ENCODE data around the gene HIPK2. TPM values are rescaled to one million over a fixed set of nuclear protein-coding genes. Genes with fewer than 3 reads are reported as not detected.

The HIPK2 gene
- total RNA-seq, 1 experiment from 2014 or later = 64.3 TPM

DNA sequence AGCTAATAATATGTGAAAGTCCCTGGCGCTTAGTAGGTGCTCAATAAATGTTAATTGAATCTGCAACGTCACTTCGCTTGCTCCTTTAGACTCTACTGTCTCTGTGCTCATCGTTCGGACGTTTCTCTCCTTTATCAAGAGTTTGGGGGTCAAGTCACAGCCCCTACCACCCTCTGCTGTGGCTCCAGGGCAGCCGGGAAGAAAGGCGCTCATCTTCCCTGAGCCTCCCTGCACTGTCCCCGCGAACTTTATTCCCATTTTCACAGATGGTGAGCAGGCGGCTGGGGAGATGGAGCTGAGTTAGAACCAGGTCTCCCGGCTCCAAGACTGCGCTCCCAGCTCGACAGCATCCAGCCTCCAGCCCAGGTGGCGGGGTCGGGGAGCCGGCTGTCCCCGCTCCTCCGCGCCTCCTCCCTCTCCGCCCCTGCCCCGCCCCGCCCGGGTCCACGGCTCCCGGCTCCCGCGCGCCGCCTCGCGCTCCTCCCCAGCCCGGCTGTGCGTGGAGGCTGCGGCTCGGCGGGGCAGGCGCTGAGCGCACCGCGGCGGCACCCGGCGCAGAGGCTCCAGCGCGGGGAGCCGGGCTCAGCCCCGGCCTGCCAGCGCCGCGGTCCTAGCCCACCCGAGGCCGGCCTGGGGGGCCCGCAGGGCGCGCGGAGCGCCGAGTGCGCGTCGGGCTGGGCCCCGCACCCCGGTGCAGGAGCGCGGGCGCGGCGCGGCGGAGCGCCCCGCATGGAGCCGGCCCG, 254.4 kb downstream of the HIPK2 start, which contains the start of gene CLEC2L:
Gene CLEC2L (plus strand): TSS at position 487 of the 743 bp plus-strand sequence. CDS start 243 bp downstream, at position 730.
- Mint-ChIP-seq H3K4me3 (ENCODE audit: unreplicated experiment) (no peak within 1 kb of the TSS), H3K27ac (ENCODE audit: low read depth, unreplicated experiment) (no peak within 1 kb of the TSS), H3K9me3 (ENCODE audit: unreplicated experiment) (no peaks in the 10 kb centered on the region), H3K36me3 (ENCODE audit: insufficient read depth, unreplicated experiment) (peaks cover 5% of the 10 kb centered on the region), H3K27me3 (ENCODE audit: insufficient read depth, unreplicated experiment) (peaks cover 49% of the 10 kb centered on the region), H3K4me1 (ENCODE audit: insufficient read depth, unreplicated experiment) (no peaks in the 10 kb centered on the region)
- BruUV-seq (replicated peaks) = no TSS peak
- intact Hi-C loops (cut with micrococcal nuclease) = no loop called here
- no peak for DNase-seq (ENCODE audit: unreplicated experiment)
- TF ChIP-seq, protein P1, sequence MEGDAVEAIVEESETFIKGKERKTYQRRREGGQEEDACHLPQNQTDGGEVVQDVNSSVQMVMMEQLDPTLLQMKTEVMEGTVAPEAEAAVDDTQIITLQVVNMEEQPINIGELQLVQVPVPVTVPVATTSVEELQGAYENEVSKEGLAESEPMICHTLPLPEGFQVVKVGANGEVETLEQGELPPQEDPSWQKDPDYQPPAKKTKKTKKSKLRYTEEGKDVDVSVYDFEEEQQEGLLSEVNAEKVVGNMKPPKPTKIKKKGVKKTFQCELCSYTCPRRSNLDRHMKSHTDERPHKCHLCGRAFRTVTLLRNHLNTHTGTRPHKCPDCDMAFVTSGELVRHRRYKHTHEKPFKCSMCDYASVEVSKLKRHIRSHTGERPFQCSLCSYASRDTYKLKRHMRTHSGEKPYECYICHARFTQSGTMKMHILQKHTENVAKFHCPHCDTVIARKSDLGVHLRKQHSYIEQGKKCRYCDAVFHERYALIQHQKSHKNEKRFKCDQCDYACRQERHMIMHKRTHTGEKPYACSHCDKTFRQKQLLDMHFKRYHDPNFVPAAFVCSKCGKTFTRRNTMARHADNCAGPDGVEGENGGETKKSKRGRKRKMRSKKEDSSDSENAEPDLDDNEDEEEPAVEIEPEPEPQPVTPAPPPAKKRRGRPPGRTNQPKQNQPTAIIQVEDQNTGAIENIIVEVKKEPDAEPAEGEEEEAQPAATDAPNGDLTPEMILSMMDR (IDR thresholded peaks at IDR 0.05; ENCODE audit: unreplicated experiment) = no peak
- ChIA-PET POLR2A (no interaction called here), CTCF (interaction anchor here (0.7 to 1.0 kb wide), 2 partner anchors 18 to 231 kb away, joined by 3 read pairs; no protein-coding TSS in a partner anchor)

DNA sequence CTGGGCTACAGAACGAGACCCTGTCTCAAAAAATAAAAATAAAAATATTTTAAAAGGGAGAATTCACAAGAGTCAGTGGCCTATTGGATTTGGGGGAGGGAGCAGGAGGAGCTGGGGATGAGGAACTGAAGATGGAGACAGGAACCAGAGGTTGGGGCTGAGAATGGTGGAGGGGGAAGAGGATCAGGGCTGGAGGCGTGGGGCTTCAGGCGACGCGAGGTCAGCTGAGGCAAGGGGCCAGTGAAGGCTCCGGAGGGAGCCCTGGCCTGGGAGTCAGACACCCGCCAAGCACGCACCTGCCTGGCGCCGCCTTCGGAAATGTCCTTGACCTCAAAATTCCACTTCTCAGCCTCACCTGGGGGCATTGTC, 255.0 kb downstream of the HIPK2 start:
- Mint-ChIP-seq H3K9me3 (ENCODE audit: unreplicated experiment) (no peaks in the 10 kb centered on the region), H3K4me1 (ENCODE audit: insufficient read depth, unreplicated experiment) (no peaks in the 10 kb centered on the region), H3K4me3 (ENCODE audit: unreplicated experiment) (no peak overlapping the region), H3K27me3 (ENCODE audit: insufficient read depth, unreplicated experiment) (peaks cover 49% of the 10 kb centered on the region), H3K36me3 (ENCODE audit: insufficient read depth, unreplicated experiment) (peaks cover 5% of the 10 kb centered on the region), H3K27ac (ENCODE audit: low read depth, unreplicated experiment) (no peak overlapping the region)
- TF ChIP-seq, protein P1 (IDR thresholded peaks at IDR 0.05; ENCODE audit: unreplicated experiment) = no peak
- ChIA-PET POLR2A (no interaction called here), CTCF (interaction anchor here (0.7 to 1.0 kb wide), 3 partner anchors 11 to 231 kb away, joined by 3 read pairs; no protein-coding TSS in a partner anchor)
- DNase-seq (ENCODE audit: unreplicated experiment) = no peak
- BruUV-seq (replicated peaks) = no TSS peak
- intact Hi-C loops (cut with micrococcal nuclease) = no loop called here

DNA sequence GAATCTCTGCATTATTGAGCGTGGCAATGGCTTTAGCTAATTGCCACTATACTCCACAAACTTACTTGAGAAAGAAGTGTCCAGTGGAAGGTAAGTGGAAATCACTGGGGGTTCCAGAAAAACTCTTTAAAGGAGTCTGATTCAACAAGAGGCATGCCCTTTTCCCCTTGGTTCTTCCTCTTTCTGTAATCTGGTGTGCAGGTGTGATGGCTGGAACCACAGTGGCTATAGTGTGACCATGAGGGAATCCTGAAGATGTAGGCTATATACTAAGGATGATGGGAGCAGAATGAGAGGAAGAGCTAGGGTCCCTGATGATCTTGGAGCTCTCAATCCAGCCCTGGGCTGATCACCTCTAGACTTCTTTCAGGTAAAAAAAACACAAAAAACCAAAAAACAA, 256.4 kb downstream of the HIPK2 start:
- intact Hi-C loops (cut with micrococcal nuclease) = no loop called here
- POLR2A ChIA-PET = no interaction called here
- no peak overlapping the region for H3K4me3 Mint-ChIP-seq (ENCODE audit: unreplicated experiment)
- BruUV-seq (replicated peaks) = no TSS peak
- H3K9me3 Mint-ChIP-seq (ENCODE audit: unreplicated experiment) = no peaks in the 10 kb centered on the region
- TF ChIP-seq, protein P1 (IDR thresholded peaks at IDR 0.05; ENCODE audit: unreplicated experiment) = no peak
- no peaks in the 10 kb centered on the region for H3K4me1 Mint-ChIP-seq (ENCODE audit: insufficient read depth, unreplicated experiment)
- CTCF ChIA-PET = interaction anchor here (0.7 kb wide), 1 partner anchor 109 kb away, joined by 3 read pairs; no protein-coding TSS in a partner anchor
- H3K27me3 Mint-ChIP-seq (ENCODE audit: insufficient read depth, unreplicated experiment) = peaks cover 49% of the 10 kb centered on the region
- no peak overlapping the region for H3K27ac Mint-ChIP-seq (ENCODE audit: low read depth, unreplicated experiment)
- no peak for DNase-seq (ENCODE audit: unreplicated experiment)
- peaks cover 5% of the 10 kb centered on the region for H3K36me3 Mint-ChIP-seq (ENCODE audit: insufficient read depth, unreplicated experiment)

DNA sequence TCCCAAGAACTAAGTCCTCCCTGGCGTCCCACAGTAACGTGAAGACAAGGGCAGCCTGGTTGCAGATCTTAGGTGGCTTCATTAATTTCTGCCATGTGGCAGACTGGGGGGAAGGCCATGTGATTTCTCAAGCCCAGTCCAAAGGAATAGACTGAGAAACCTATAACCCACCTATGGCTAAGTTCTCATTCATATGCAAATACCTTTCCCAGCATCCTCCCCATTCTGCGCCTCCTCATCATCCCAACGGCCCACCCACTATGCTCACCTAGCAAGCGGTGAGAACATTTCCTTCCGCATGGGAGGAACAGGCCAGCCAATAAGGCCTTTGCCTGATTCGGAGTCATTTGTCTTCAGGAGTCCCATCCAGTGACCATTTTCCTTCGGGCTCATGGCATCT, 262.5 kb downstream of the HIPK2 start:
- no TSS peak for BruUV-seq (replicated peaks)
- ChIA-PET POLR2A (no interaction called here), CTCF (no interaction called here)
- Mint-ChIP-seq H3K9me3 (ENCODE audit: unreplicated experiment) (no peaks in the 10 kb centered on the region), H3K4me1 (ENCODE audit: insufficient read depth, unreplicated experiment) (no peaks in the 10 kb centered on the region), H3K36me3 (ENCODE audit: insufficient read depth, unreplicated experiment) (no peaks in the 10 kb centered on the region), H3K4me3 (ENCODE audit: unreplicated experiment) (no peak overlapping the region), H3K27ac (ENCODE audit: low read depth, unreplicated experiment) (no peak overlapping the region), H3K27me3 (ENCODE audit: insufficient read depth, unreplicated experiment) (no peaks in the 10 kb centered on the region)
- TF ChIP-seq, protein P1 (IDR thresholded peaks at IDR 0.05; ENCODE audit: unreplicated experiment) = no peak
- intact Hi-C loops (cut with micrococcal nuclease) = no loop called here
- no peak for DNase-seq (ENCODE audit: unreplicated experiment)

Other genes with a start within 250 kb of the HIPK2 start
- 1.5 and 4.4 TPM in 2 replicates for gene TBXAS1, start 51.3 kb upstream of the HIPK2 start, total RNA-seq (2022)